A549 (cell line): Measurements from ENCODE around the gene CACNA1F. TPM values are rescaled to one million over a fixed set of nuclear protein-coding genes. Genes with fewer than 3 reads are reported as not detected.

Experiments used
- ATAC-seq, 2 experiments: fragments of 200-7000 bp in 1 of 2; fragments of >200 bp in 1 of 2; cut with Nextera tagmentation in 1 of 2; cut with Tn5 transposase in 1 of 2; 3 replicates each; pipeline versions ENCODE4 v1.8.0 to v1.9.1; 2018 to 2020; ENCODE audit warnings: mild to moderate bottlenecking in 1 of 2, moderate library complexity in 1 of 2
- CTCF ChIA-PET: fragments of 300-600 bp; sonication (Branson Sonifier 250); formaldehyde crosslinking; extraction: SDS; loops from one replicate; lab custom pipeline; 2021; ENCODE audit warnings: antibody characterized with exemption, inconsistent platforms; lab: Yijun Ruan, JAX
- POLR2A ChIA-PET: fragments of 350-600 bp; formaldehyde crosslinking; extraction: SDS; loops from one replicate; lab custom pipeline; 2021; ENCODE audit warnings: antibody characterized with exemption, inconsistent platforms; lab: Yijun Ruan, JAX
- DNase-seq, 2 experiments: peaks; one replicate each; pipeline versions ENCODE4 v3.0.0 to v3.0.0-alpha.2; 2011 to 2016; ENCODE audit warnings: low read depth in 1 of 2, low spot score in 1 of 2
- FAIRE-seq: peaks from 2 replicates; lab custom pipeline; 2011; peaks lifted over from hg19 to GRCh38; lab: Jason Lieb, UNC
- H3K27ac ChIP-seq, 2 experiments: fragments of >200 bp; sonication (Bioruptor Twin); formaldehyde crosslinking; 3 replicates each; pipeline ENCODE4 v1.5.1; 2016 to 2017
- H3K4me1 ChIP-seq: fragments of >200 bp; sonication (Bioruptor Twin); formaldehyde crosslinking; 3 replicates; pipeline ENCODE4 v1.6.1; 2016
- H3K4me2 ChIP-seq: fragments of >200 bp; sonication (Bioruptor Twin); formaldehyde crosslinking; 3 replicates; pipeline ENCODE4 v1.6.1; 2016
- H3K4me3 ChIP-seq: fragments of >200 bp; sonication (Bioruptor Twin); formaldehyde crosslinking; 3 replicates; pipeline ENCODE4 v1.5.1; 2016
- H3K9me3 ChIP-seq: fragments of >200 bp; sonication (Bioruptor Twin); formaldehyde crosslinking; 3 replicates; pipeline ENCODE4 v1.6.1; 2016
- BHLHE40 ChIP-seq: IDR thresholded peaks from 2 replicates; pipeline ENCODE4 v1.6.1; 2012; ENCODE audit warnings: low read depth, low read length, inconsistent platforms
- CBX2 ChIP-seq: fragments of 200-600 bp; sonication (generic); IDR thresholded peaks from 2 replicates; pipeline ENCODE4 v1.6.1; 2016; ENCODE audit warnings: low read depth, mild to moderate bottlenecking, borderline replicate concordance
- CEBPB ChIP-seq, 2 experiments: fragments of >200 bp in 1 of 2; sonication (Bioruptor Twin) in 1 of 2; formaldehyde crosslinking in 1 of 2; IDR thresholded peaks; 2 replicates each; pipeline ENCODE4 v1.6.1; 2012 to 2016
- CHD2 ChIP-seq: fragments of 150-350 bp; IDR thresholded peaks from 2 replicates; pipeline ENCODE4 v1.6.1; 2014; ENCODE audit warnings: low read length; ENCODE audit not compliant: partially characterized antibody
- CHD4 ChIP-seq: fragments of 200-600 bp; sonication (generic); IDR thresholded peaks from 2 replicates; pipeline ENCODE4 v1.6.1; 2016; ENCODE audit warnings: antibody characterized with exemption, mild to moderate bottlenecking, borderline replicate concordance
- EHF ChIP-seq: fragments of 250-450 bp; sonication (Bioruptor Pico); IDR thresholded peaks from 2 replicates; pipeline ENCODE4 v1.5.0; 2020; ENCODE audit warnings: mild to moderate bottlenecking
- EHMT2 ChIP-seq: fragments of 200-600 bp; sonication (generic); IDR thresholded peaks from 2 replicates; pipeline ENCODE4 v1.6.1; 2016; ENCODE audit warnings: antibody characterized with exemption, low read depth, mild to moderate bottlenecking, moderate library complexity
- EP300 ChIP-seq, 2 experiments: fragments of >200 bp; sonication (Bioruptor Twin); formaldehyde crosslinking; IDR thresholded peaks; 2 replicates in 1 of 2; 3 replicates in 1 of 2; pipeline ENCODE4 v1.6.1; 2016 to 2017
- FOSL2 ChIP-seq, 2 experiments: fragments of 450-650 bp in 1 of 2; fragments of >200 bp in 1 of 2; sonication (Bioruptor Twin) in 1 of 2; formaldehyde crosslinking; IDR thresholded peaks; 2 replicates each; pipeline versions ENCODE4 v1.5.0 to v1.6.1; 2016 to 2020; ENCODE audit warnings: mild to moderate bottlenecking in 1 of 2, moderate library complexity in 1 of 2
- FOXS1 ChIP-seq: fragments of 250-450 bp; sonication (Bioruptor Pico); IDR thresholded peaks from 2 replicates; pipeline ENCODE4 v1.5.0; 2020; ENCODE audit warnings: mild to moderate bottlenecking, moderate library complexity
- HDAC2 ChIP-seq: fragments of 200-600 bp; sonication (generic); IDR thresholded peaks from 2 replicates; pipeline ENCODE4 v1.6.1; 2016
- HOXA7 ChIP-seq: fragments of 250-450 bp; sonication (Bioruptor Pico); IDR thresholded peaks from 2 replicates; pipeline ENCODE4 v1.5.0; 2020; ENCODE audit warnings: mild to moderate bottlenecking, moderate library complexity
- HOXB13 ChIP-seq: fragments of 250-450 bp; sonication (Bioruptor Pico); IDR thresholded peaks from 2 replicates; pipeline ENCODE4 v1.5.0; 2020; ENCODE audit warnings: low read depth, mild to moderate bottlenecking, moderate library complexity
- HOXB5 ChIP-seq: fragments of 250-450 bp; sonication (Bioruptor Pico); IDR thresholded peaks from 2 replicates; pipeline ENCODE4 v1.5.0; 2020; ENCODE audit warnings: mild to moderate bottlenecking, moderate library complexity
- JUN ChIP-seq, 2 experiments: fragments of >200 bp; sonication (Bioruptor Twin); formaldehyde crosslinking; IDR thresholded peaks; 2 replicates in 1 of 2; 3 replicates in 1 of 2; pipeline ENCODE4 v1.6.1; 2016 to 2017
- JUNB ChIP-seq: fragments of >200 bp; sonication (Bioruptor Twin); formaldehyde crosslinking; IDR thresholded peaks from 2 replicates; pipeline ENCODE4 v1.6.1; 2016
- KDM5A ChIP-seq: fragments of 200-600 bp; sonication (generic); IDR thresholded peaks from 2 replicates; pipeline ENCODE4 v1.6.1; 2016; ENCODE audit warnings: antibody characterized with exemption, mild to moderate bottlenecking
- MAZ ChIP-seq: fragments of 150-350 bp; IDR thresholded peaks from 2 replicates; pipeline ENCODE4 v1.6.1; 2014; ENCODE audit warnings: antibody characterized with exemption, low read depth, low read length, borderline replicate concordance
- MYC ChIP-seq: IDR thresholded peaks from 2 replicates; pipeline ENCODE4 v1.6.1; 2012; ENCODE audit warnings: mild to moderate bottlenecking, inconsistent platforms, low read length, improper control_type of control experiment, borderline replicate concordance
- NFE2L2 ChIP-seq: fragments of 150-350 bp; conservative IDR thresholded peaks from 2 replicates; pipeline ENCODE4 v1.6.1; 2014; ENCODE audit warnings: low read length
- NPAS2 ChIP-seq: fragments of 250-450 bp; sonication (Bioruptor Pico); IDR thresholded peaks from 2 replicates; pipeline ENCODE4 v1.8.0; 2022; ENCODE audit warnings: mild to moderate bottlenecking, moderate library complexity, borderline replicate concordance
- NR3C1 ChIP-seq: fragments of >200 bp; sonication (Bioruptor Twin); formaldehyde crosslinking; IDR thresholded peaks from 3 replicates; pipeline ENCODE4 v1.6.1; 2017
- PHF8 ChIP-seq: fragments of 200-600 bp; sonication (generic); IDR thresholded peaks from 2 replicates; pipeline ENCODE4 v1.6.1; 2016; ENCODE audit warnings: low read depth, mild to moderate bottlenecking, antibody characterized with exemption, moderate library complexity, borderline replicate concordance
- POLR2A ChIP-seq: IDR thresholded peaks from 2 replicates; pipeline ENCODE4 v1.6.1; 2012; ENCODE audit warnings: mild to moderate bottlenecking, low read length
- RAD21 ChIP-seq, 2 experiments: fragments of >200 bp in 1 of 2; sonication (Bioruptor Twin) in 1 of 2; formaldehyde crosslinking in 1 of 2; IDR thresholded peaks in 1 of 2; conservative IDR thresholded peaks in 1 of 2; 2 replicates in 1 of 2; 3 replicates in 1 of 2; pipeline ENCODE4 v1.6.1; 2012 to 2018; ENCODE audit warnings: inconsistent platforms in 1 of 2
- ZFP36 ChIP-seq: fragments of 450-650 bp; IDR thresholded peaks from 2 replicates; pipeline ENCODE4 v1.6.1; 2014; ENCODE audit warnings: borderline replicate concordance; ENCODE audit not compliant: partially characterized antibody
- WGBS: methylation state at CpG from one replicate; pipeline ENCODE4 v1.1.6; 2017; ENCODE audit errors: missing lambda C conversion rate; 5-methylcytosine and 5-hydroxymethylcytosine counted together
- polyA plus RNA-seq, 4 experiments: library from polyadenylated mRNA; depleted of rRNA in 3 of 4; stranded (reverse); fragments of >200 nt; fragmentation: RNase III in 1 of 4; extraction: RNeasy Plus Mini Kit Qiagen cat#74134 plus additional on column Dnase treatment in 1 of 4; gene quantifications; 2 replicates in 3 of 4; 3 replicates in 1 of 4; pipeline ENCODE4 v1.2.3, GENCODE V29; 2011 to 2017
- TF ChIP-seq, protein P1 (sequence below): IDR thresholded peaks from 2 replicates; pipeline ENCODE4 v1.6.1; 2012; ENCODE audit warnings: low read depth, borderline replicate concordance
- TF ChIP-seq, protein P2 (sequence below): IDR thresholded peaks from 2 replicates; pipeline ENCODE4 v1.6.1; 2012
- TF ChIP-seq, protein P3 (sequence below): fragments of >200 bp; sonication (Bioruptor Twin); formaldehyde crosslinking; IDR thresholded peaks from 3 replicates; pipeline ENCODE4 v1.6.1; 2016
- TF ChIP-seq, protein P4 (sequence below): fragments of 250-450 bp; sonication (Bioruptor Pico); IDR thresholded peaks from 2 replicates; pipeline ENCODE4 v1.5.0; 2020; ENCODE audit warnings: low read depth, mild to moderate bottlenecking, moderate library complexity
- TF ChIP-seq, protein P5 (sequence below): fragments of 200-600 bp; sonication (generic); IDR thresholded peaks from 2 replicates; pipeline ENCODE4 v1.6.1; 2016; ENCODE audit warnings: antibody characterized with exemption, mild to moderate bottlenecking, moderate library complexity
- TF ChIP-seq, protein P6 (sequence below): IDR thresholded peaks from 2 replicates; pipeline ENCODE4 v1.6.1; 2012

CACNA1F gene
- polyA plus RNA-seq, 2 of the 4 experiments (the other 2 are of a cell fraction), result not detected

DNA sequence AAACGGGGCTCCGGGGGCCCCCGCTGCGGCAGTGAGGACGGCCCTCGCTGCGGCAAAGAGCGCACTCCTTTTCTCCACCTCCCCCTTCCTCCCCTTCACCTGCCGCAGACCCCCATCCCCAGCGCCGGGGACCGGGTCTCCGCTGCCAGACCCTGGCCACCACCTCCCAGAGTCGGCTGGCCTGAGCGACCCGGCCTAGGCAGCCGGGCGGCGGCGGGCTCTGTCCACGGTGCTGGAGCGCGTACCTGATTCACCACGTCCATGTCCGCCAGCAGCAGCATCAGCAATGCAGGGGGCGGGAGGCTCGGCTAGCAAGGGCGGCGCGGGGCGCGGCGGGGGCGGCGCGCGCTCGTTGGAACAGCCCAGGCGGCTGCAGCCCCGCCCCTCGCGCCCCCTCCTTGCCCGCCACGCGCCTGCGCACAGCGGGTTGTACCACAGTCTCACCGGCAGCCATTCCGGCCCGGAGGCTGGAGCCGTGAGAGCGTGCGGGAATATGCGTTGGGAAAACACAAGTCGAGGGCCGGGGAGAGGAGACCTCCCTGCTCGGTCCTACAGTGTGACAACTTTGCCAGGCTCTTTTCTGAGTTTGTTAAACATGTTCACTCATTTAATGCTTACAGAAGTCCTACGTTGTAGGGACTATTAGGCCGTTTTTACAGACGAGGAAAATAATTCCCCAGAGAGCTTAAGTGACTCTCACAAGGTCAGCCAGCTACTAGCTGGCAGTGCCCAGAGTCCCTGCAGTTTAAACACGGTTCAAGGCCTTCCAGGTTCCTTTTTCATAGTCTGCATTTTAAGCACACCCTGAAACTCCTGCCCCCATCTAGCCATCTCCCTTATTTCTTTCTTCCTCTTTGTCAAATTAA, 33.0 kb downstream of the CACNA1F start, which contains the start of gene SYP:
SYP (minus strand) TSS at position 288 of the 866 bp plus-strand sequence; CDS start at position 281, 7 bp downstream.
- peak; percentile 83 for FAIRE-seq
- H3K27ac ChIP-seq, result peak within 1 kb of the TSS; percentile 55 to 81
- TF ChIP-seq JUNB (no peak), EP300 (IDR thresholded peaks at IDR 0.05) (no peak), CEBPB (IDR thresholded peaks at IDR 0.05) (no peak), CBX2 (no peak), BHLHE40 (no peak), KDM5A (peak; percentile 57), PHF8 (peak; percentile 56; the same call in 1 of the 2 replicates), FOXS1 (CRISPR knock-in tag) (peak; percentile 63; the same call in 1 of the 2 replicates), NFE2L2 (no peak), MAZ (no peak), EHMT2 (no peak), HOXA7 (CRISPR knock-in tag) (no peak), CHD2 (no peak), JUN (IDR thresholded peaks at IDR 0.05) (peak; percentile 33 to 77; a peak in 2 of 5 replicates), RAD21 (conservative IDR thresholded peaks at IDR 0.05 in 1 of 2, IDR thresholded peaks at IDR 0.05 in 1 of 2) (no peak), CHD4 (no peak), ZFP36 (no peak), POLR2A (peak; percentile 90), HOXB5 (CRISPR knock-in tag) (0 out of 2 replicates have a peak, but pooled peaks have one; percentile 75), EHF (peak; percentile 59; the same call in 1 of the 2 replicates), HOXB13 (CRISPR knock-in tag) (peak; percentile 72; the same call in 1 of the 2 replicates), FOSL2 (IDR thresholded peaks at IDR 0.05) (no peak), FOSL2 (CRISPR knock-in tag; IDR thresholded peaks at IDR 0.05) (peak; percentile 49; the same call in 1 of the 2 replicates), NR3C1 (no peak), MYC (no peak), HDAC2 (no peak), NPAS2 (CRISPR knock-in tag) (no peak)
- TF ChIP-seq, protein P1, sequence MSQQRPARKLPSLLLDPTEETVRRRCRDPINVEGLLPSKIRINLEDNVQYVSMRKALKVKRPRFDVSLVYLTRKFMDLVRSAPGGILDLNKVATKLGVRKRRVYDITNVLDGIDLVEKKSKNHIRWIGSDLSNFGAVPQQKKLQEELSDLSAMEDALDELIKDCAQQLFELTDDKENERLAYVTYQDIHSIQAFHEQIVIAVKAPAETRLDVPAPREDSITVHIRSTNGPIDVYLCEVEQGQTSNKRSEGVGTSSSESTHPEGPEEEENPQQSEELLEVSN, result peak; percentile 86
- TF ChIP-seq, protein P2, sequence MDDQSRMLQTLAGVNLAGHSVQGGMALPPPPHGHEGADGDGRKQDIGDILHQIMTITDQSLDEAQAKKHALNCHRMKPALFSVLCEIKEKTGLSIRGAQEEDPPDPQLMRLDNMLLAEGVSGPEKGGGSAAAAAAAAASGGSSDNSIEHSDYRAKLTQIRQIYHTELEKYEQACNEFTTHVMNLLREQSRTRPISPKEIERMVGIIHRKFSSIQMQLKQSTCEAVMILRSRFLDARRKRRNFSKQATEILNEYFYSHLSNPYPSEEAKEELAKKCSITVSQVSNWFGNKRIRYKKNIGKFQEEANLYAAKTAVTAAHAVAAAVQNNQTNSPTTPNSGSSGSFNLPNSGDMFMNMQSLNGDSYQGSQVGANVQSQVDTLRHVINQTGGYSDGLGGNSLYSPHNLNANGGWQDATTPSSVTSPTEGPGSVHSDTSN, result no peak
- TF ChIP-seq, protein P3, sequence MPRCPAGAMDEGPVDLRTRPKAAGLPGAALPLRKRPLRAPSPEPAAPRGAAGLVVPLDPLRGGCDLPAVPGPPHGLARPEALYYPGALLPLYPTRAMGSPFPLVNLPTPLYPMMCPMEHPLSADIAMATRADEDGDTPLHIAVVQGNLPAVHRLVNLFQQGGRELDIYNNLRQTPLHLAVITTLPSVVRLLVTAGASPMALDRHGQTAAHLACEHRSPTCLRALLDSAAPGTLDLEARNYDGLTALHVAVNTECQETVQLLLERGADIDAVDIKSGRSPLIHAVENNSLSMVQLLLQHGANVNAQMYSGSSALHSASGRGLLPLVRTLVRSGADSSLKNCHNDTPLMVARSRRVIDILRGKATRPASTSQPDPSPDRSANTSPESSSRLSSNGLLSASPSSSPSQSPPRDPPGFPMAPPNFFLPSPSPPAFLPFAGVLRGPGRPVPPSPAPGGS, result peak; percentile 64; the same call in 1 of the 3 replicates
- TF ChIP-seq, protein P4, sequence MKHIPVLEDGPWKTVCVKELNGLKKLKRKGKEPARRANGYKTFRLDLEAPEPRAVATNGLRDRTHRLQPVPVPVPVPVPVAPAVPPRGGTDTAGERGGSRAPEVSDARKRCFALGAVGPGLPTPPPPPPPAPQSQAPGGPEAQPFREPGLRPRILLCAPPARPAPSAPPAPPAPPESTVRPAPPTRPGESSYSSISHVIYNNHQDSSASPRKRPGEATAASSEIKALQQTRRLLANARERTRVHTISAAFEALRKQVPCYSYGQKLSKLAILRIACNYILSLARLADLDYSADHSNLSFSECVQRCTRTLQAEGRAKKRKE, result no peak
- TF ChIP-seq, protein P5, sequence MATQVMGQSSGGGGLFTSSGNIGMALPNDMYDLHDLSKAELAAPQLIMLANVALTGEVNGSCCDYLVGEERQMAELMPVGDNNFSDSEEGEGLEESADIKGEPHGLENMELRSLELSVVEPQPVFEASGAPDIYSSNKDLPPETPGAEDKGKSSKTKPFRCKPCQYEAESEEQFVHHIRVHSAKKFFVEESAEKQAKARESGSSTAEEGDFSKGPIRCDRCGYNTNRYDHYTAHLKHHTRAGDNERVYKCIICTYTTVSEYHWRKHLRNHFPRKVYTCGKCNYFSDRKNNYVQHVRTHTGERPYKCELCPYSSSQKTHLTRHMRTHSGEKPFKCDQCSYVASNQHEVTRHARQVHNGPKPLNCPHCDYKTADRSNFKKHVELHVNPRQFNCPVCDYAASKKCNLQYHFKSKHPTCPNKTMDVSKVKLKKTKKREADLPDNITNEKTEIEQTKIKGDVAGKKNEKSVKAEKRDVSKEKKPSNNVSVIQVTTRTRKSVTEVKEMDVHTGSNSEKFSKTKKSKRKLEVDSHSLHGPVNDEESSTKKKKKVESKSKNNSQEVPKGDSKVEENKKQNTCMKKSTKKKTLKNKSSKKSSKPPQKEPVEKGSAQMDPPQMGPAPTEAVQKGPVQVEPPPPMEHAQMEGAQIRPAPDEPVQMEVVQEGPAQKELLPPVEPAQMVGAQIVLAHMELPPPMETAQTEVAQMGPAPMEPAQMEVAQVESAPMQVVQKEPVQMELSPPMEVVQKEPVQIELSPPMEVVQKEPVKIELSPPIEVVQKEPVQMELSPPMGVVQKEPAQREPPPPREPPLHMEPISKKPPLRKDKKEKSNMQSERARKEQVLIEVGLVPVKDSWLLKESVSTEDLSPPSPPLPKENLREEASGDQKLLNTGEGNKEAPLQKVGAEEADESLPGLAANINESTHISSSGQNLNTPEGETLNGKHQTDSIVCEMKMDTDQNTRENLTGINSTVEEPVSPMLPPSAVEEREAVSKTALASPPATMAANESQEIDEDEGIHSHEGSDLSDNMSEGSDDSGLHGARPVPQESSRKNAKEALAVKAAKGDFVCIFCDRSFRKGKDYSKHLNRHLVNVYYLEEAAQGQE, result peak; percentile 94
- TF ChIP-seq, protein P6, sequence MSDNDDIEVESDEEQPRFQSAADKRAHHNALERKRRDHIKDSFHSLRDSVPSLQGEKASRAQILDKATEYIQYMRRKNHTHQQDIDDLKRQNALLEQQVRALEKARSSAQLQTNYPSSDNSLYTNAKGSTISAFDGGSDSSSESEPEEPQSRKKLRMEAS, result peak; percentile 88

More for the DNA sequence above, 33.0 kb downstream of the CACNA1F start, which contains the start of gene SYP:
- 11% methylated on average over 7 of the region's 61 CpGs for WGBS
- ChIA-PET CTCF (no interaction called here), POLR2A (interaction anchor here (0.7 to 1.3 kb wide), 2 partner anchors 9 to 69 kb away, joined by 4 to 5 read pairs; no protein-coding TSS in a partner anchor)
- peak; percentile 81 to 91 for DNase-seq
- no peaks in the 10 kb centered on the region for H3K9me3 ChIP-seq
- peak within 1 kb of the TSS; percentile 70 for H3K4me2 ChIP-seq
- H3K4me1 ChIP-seq, result peaks cover 9% of the 10 kb centered on the region; the same call in 1 of the 3 replicates
- peak; percentile 94 to 97 for ATAC-seq
- peak within 1 kb of the TSS; percentile 42 for H3K4me3 ChIP-seq
